Hindlimb muscle (tissue), 1 donor: ENCODE measurements around the gene SPIN2B. TPM values are rescaled to one million over a fixed set of nuclear protein-coding genes. Genes with fewer than 3 reads are reported as not detected.
"Not testable (repeated sequence)": the region's sequence is repeated elsewhere in the genome, so short reads cannot be mapped to it uniquely, and the experiment has no call there.

ENCODE experiments used
- DNase-seq: peaks from one replicate; pipeline ENCODE4 v3.0.0-alpha.2; 2013
- polyA plus RNA-seq: library from polyadenylated mRNA; unstranded; fragments of 120-200 nt; gene quantifications from one replicate; pipeline ENCODE4 v1.2.1, GENCODE V29; 2013; ENCODE audit not compliant: insufficient read length

The SPIN2B gene
- polyA plus RNA-seq = 11.1 TPM

DNA sequence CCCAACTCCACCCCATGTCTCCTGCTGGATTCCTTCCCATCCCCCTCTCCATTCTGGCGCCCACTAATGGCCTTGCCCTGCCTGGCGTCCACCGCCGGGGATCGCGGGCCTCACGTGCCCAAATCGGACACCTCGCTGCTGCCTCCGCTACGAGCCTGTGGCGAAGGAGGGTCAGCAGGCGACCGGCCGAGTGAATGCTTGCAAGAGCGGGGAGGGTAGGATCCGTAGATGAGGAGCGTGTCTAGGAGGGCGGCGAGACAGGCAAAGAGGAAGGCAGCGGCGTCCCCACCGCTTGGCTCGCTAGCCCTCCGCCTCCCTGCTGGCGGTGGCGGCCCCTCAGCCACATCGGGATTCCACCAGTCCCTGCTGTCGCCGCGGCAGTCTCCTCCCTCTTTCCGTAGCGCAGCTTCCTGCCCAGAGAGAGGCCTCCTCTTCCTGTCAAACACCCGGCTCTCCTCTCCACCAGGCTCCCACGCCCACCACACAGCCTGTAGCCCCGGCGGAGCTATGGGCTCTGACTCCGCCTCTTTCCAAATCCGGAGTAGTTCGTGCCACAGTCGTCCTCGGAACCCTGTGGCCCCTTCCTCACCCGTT lies at the start of gene SPIN2B:
Gene SPIN2B, minus strand, starts transcription at position 387 of the 594 bp plus-strand sequence.
- DNase-seq = peak; percentile 81

DNA sequence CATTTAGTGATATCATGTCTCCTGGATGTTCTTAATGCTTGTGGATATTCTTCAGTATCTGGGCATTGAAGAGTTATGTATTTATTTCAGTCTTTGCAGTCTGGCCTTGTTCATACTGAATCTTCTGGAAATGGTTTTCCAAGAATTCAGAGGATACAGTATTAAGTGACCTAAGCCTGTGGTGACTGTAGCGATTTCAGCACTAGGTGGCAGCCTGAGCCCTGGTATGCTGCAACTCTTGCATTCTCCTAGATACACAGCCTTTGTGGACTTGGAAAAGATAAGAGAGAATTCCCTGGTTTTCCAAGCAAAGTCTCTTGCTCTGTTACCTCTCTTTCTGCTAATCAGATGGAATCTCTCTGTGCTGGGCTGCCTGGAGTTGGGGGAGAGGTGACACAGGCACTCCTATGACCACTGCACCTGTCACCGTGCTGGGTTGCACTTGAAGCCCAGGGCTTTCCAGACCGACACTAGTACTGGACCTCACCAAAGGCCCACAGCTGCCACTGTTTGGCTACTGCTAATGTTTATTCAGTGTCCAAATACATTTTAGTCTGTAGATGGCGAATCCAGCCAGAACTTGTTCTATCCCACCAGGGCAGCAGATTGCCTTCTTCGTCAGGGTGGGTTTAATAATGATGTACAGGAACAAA lies 35.2 kb upstream of the SPIN2B start:
- peak; percentile 11 for DNase-seq

DNA sequence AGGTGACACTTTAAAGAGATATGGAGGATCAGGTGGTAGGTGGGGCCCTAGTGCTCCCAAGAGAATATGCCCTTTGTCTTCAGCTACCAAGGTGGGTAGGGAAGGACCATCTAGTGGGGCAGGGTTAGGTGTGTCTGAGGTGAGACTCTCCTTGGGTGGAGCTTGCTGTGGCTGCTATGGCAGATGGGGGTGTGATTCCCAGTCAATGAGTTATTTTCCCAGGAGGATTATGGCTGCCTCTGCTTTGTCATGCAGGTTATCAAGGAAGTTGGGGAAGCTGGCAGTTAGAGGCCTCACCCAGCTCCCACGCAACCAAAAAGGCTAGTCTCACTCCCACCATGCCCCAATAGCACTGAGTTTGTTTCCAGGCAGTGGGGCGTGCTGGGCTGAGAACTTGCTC lies 33.8 kb upstream of the SPIN2B start:
- DNase-seq = no peak

DNA sequence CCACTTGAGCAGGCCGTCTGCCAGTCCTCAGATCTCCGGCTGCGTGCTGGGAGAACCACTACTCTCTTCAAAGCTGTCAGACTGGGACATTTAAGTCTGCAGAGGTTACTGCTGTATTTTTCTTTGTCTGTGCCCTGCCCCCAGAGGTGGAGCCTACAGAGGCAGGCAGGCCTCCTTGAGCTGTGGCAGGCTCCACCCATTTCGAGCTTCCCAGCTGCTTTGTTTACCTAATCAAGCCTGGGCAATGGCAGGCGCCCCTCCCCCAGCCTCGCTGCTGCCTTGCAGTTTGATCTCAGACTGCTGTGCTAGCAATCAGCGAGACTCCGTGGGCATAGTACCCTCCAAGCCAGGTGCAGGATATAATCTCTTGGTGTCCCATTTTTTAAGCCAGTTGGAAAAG lies 30.9 kb upstream of the SPIN2B start:
- DNase-seq = not testable (repeated sequence)

DNA sequence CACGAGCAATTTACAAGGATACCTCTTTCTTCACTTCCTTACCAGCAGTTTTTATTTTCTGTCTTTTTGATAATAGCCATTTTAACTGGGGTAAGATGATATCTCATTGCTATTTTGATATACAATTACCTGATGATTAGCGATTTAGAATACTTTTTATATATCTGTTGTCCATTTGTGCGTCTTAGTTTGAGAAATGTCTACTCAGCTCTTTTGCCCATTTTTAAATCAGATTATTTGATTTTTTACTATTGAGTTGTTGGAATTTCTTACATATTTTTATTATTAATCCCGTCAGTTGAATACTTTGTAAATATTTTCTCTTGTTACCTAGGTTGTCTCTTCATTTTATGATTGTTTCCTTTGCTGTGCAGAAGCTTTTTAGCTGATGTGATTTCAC lies 17.3 kb upstream of the SPIN2B start:
- no peak for DNase-seq

DNA sequence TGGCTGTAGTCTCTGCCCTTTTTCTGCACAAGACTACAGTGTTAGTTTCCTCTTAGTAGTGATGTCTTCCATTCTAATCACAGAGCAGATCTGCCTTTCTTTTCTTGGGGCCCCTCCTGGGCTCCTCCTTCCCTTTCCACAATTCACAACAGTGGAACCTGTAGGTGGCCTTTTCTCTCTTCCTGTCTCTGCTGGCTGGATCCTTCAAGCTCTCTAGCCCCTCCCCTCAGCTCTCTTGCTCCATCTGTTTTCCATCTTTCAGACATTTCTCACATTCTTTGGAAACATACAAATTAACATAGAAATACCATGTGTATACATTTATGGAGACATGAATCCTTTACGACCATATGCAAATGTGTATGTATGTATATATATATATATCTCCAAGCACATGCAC lies 16.2 kb upstream of the SPIN2B start:
- DNase-seq = peak; percentile 30

DNA sequence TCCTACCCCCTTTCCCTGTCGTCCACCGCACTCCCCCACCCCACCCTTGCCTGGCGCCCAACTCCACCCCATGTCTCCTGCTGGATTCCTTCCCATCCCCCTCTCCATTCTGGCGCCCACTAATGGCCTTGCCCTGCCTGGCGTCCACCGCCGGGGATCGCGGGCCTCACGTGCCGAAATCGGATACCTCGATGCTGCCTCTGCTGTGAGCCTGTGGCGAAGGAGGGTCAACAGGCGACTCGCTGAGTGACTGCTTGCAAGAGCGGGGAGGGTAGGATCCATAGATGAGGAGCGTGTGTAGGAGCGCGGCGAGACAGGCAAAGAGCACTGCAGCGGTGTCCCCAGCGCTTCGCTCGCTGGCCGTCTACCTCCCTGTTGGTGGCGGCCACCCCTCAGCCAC lies 15.7 kb upstream of the SPIN2B start, which contains the start of gene SPIN2A:
Gene SPIN2A, minus strand, starts transcription at position 325 of the 400 bp plus-strand sequence. CDS start 800 bp downstream, outside the sequence.
- DNase-seq = peak; percentile 19

DNA sequence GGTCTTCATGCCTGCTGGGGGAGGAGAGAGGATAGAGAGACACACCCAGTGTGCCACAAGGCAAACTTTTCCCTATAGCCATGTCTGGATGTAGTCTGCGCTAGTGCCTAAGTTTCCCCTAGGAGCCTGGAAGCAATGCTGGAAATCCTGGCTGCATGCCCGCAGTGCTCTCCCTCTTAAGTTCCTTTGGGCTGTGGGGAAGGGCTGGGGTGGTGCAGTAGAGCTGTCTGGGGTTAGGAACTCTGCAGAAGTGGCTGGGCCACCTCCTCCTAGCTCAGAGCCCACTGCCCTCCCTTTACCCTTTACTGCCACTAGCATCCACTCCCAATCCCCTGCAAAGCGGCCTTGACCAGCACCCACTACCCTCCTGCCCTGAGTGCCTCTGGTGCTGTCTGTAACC lies 15.2 kb upstream of the SPIN2B start:
- not testable (repeated sequence) for DNase-seq

DNA sequence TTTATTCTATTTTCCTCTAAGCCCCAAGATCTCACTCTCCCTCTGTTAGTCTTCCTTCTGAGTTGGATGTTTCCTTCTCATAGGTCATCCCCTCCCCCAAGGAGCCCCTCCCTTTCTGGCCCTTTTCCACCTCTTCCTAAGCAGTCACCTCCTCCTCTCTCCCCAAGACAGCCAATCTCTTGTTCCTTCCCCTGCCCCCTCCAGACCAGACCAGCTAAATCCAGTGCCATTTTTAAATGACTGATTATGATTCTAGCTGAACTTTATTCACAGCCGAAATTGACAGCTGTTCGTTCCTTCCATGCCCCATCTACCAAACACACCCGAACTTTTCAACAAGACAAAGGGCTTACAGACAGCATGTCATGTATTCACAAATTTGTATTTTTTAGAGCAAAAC lies 13.9 kb upstream of the SPIN2B start:
- no peak for DNase-seq

DNA sequence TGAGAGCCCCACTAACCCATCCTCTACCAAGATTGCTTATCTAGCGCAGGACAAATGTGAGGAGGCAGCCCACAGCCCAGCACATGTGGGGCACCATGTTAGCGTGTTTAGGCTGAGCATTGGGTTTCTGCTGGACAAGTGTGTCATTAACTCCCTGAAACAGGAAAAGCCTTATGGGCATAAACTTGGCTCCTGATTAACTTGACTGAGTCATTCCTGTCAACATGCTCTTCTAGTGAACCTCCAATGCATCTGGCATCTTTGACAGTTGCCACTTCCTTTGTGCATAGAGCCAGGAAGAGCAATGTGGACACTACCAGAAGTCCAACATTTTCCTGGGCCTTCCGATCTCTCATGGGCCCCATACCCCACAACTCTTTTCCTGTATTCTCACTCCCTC lies 13.4 kb upstream of the SPIN2B start:
- no peak for DNase-seq

DNA sequence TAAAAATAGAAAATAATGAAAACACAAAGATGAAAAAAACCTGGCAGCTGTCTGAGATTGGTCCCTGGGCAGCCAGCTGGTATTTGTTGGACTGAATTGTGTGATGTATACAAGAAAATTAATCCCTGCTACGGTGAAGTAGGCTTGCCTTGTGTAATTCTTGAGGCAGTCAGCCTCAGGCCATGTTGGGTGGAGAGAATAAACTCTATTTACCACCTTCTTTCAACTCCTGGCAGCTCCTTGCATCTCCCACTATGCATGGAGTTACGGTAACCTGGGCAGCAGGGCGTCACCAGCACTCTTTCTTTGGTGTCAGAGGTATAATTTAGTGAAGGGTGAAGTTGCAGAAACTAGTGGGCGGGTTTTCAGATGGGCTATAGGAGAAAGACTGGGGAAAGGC lies 12.4 kb upstream of the SPIN2B start:
- DNase-seq = no peak

DNA sequence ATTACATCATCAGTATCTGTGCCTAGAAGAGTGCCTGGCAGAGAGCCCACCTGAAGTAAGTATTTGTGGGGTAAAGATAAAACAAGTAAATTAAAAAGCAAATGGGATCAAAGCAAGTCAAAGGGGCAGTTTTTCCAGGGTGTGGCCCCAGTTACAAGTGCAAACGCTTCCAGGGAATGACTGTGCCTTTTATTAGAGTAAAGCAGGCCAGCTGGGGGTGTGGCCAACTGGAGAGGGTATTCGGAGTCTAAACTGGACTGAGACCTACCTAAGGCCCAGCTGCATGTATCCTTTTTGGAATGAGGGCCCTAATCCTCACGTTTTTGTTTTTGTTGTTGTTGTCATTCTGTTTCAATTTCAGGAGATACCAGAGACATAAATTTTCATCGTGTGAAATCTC lies 11.9 kb upstream of the SPIN2B start:
- DNase-seq = not testable (repeated sequence)

DNA sequence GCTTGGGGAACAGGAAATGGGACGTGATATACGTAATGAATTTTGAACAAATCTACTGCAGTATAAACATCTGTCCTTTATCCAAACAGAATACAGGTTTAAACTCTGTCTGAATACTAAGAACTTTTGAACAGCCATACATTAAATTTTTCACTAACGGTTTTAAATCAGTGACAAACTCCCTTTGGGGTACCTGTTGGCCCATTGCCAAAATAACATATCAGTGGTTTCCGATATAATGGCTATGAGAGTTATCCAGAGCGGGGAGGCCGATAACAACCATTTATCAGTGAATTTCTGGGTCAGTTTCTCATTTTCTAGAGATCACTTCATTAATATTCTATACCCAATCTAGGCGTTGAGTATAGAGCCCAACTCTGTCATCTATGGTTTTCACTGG lies 10.7 kb upstream of the SPIN2B start:
- DNase-seq = no peak

DNA sequence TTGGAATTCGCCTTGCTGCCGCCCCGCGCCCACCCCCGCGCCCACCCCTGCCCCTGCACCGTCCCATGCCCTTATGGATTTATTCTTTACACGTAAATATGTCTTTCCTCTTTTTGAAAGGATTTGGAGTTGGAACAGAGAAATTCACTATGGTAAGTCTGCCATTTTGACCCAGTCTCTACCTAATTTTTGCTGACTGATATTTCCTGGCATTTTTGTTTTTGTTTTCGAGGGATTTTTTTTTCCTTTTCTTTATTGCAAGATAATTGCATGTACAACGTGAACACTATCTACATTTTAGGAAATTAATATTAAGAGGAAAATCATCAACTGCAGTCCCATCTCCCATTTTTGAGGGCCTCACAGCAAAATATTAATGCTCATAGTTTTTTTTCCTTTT lies 468 bp upstream of the SPIN2B start:
- no peak for DNase-seq

DNA sequence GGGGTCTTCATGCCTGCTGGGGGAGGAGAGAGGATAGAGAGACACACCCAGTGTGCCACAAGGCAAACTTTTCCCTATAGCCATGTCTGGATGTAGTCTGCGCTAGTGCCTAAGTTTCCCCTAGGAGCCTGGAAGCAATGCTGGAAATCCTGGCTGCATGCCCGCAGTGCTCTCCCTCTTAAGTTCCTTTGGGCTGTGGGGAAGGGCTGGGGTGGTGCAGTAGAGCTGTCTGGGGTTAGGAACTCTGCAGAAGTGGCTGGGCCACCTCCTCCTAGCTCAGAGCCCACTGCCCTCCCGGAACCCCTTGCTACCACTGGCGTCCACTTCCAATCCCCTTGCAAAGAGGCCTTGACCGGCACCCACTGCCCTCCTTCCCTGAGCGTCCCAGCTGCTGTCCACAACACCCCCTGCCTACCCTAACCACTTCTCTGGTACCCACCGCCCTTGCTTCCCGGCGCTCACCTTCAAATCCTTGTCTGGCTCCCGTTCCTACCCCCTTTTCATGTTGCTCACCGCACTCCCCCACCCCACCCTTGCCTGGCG lies 658 bp downstream of the SPIN2B start:
- DNase-seq = peak; percentile 11

DNA sequence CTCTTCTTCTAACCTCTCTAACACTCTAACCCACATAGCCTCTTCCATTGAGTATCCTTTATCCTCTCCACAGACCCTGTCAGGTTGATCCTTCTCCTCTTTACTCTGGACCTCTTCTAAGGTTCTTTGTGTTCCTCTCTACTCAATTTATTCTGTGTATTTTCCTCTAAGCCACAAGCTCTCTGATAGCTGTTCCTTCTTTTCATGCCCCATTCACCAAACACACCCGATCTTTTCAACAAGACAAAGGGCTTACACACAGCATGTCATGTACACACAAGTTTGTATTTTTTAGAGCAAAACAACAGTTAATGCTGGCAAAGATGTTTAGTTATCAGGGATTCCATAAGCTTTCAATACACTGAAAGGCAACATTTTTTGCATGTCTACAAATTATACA lies 1.9 kb downstream of the SPIN2B start:
- no peak for DNase-seq

DNA sequence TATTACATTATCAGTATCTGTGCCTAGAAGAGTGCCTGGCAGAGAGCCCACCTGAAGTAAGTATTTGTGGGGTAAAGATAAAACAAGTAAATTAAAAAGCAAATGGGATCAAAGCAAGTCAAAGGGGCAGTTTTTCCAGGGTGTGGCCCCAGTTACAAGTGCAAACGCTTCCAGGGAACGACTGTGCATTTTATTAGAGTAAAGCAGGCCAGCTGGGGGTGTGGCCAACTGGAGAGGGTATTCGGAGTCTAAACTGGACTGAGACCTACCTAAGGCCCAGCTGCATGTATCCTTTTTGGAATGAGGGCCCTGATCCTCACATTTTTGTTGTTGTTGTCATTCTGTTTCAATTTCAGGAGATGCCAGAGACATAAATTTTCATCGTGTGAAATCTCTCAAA lies 3.8 kb downstream of the SPIN2B start:
- not testable (repeated sequence) for DNase-seq

DNA sequence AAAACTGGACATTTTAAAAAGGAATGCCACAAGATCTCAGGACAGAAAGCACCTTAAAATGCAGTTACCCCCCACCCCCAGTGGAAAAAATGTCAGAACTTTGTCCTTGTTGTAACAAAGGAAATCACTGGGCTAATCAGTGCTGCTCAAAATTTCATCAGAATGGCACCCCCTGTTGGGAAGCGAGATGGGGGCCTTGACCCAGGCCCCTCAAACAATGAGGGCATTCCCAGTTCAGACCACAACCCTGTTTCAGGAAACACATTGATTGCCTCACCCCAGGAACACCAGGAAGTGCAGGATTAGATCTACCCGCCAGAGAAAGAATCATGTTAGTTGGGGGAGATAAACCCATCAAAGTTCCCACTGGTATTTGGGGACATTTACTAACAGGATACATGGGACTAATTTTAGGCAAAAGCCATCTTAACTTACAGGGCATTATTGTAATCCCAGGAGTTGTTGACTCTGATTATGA lies 16.4 kb downstream of the SPIN2B start:
- DNase-seq = no peak

DNA sequence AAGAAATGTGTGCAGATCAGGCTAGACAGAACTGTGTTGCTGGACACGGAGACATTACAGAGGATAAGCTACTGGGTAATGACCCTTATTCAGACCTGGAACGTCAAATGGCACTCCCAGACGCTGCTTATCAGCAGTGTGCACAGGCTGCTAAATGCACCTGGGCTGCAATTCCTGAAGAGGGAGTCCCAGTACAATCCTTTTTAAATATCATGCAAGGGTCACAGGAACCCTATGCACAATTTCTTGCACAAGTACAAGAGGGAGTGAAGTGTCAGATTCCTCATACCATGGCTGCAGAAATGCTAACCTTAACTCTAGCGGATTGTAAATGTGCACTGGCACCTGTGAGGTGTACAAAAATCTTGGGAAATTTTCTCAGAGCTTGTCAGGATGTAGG lies 16.9 kb downstream of the SPIN2B start:
- no peak for DNase-seq

DNA sequence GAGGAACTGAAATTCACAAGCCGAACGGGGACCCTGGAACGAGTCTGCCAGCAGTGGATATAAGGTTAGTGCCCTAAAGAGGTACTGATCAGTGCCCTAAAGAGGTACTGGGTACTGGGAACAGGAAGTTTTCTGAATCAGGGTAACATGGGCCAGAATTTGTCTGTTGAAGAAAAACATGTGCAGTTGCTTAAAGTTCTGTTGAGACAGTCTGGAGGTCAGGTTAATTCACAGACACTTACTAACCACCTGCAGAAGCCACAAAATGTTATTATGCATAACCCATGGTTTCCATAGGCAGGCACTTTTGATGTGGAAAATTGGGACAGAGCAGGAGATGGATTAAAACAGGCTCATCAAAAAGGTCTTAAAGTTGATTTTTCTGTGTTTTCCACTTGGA lies 17.9 kb downstream of the SPIN2B start:
- no peak for DNase-seq

DNA sequence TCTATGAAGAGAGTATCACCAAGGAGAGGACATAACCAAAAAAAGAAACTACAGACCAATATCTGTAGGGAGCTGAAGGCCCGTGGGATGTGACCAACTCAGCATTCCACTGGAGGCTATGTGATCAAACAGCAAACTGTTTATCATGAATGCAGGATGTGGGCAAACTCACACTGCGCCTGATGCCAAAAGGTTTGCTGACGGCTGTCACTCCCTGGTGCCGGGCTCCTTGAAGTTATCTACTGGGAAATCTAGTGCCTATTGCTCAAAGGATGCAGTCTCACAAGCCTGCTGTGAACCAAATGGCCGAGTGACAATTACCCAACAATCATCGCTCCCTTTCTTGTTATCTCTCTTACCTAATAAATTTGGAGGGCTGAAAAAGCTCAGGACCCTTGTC lies 18.4 kb downstream of the SPIN2B start:
- not testable (repeated sequence) for DNase-seq

DNA sequence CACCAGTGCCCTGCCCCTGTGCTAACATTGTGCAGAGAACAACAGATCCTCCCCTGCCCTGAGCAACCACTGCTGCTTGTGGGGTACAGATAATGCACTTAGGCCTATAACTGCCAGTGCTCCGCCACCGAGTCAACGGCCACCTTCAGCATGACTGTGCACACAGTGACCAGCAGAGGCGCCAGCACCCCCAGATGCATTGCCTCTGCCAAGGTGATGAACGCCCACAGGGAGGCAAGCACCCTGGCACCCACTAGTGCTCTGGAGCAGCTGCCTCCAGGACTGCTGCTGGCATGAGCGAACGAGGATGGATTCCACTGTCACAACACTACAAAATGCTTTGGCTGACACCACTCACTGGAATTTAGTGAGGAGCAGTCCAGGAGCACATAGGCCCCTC lies 38.2 kb downstream of the SPIN2B start:
- no peak for DNase-seq

DNA sequence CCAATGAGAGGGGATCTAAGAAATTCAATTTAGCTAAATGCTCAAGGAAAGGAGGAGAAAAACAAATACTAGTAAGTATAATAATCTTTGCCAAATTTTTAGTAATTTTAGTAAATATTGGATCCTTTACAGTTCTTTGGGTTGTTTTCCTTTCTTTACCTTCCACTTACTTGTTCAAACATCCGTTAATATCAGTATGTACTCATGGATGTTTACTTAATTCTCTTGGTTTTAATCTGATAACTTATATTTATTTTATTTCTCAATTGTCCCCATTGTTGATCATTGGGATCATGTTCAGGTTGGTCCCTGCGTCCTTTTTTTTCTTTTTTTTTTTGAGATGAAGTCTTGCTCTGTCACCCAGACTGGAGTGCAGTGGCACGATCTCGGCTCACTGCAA lies 46.9 kb downstream of the SPIN2B start:
- DNase-seq = no peak
